ENCODE results near the gene ZNF746.

The ZNF746 gene

DNA sequence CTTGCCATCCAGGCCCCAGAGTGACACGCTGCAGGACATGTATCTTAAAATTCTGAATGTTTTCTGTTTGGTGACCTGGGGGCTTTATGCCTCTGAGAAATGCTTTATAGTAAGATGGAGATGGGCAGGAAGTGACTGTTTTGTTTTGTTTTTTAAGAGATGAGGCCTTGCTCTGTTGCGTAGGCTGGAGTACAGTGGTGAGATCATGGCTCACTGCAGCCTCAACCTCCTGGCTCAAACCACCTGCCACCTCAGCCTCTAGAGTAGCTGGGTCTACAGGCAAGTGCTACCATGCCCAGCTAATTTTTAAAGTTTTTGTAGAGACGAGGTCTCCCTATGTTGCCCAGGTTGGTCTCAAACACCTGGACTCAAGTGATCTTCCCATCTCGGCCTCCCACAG is 57.4 kb downstream of the ZNF746 start:
- H3K4me3 ChIP-seq (ENCODE audit: low read length): no peak overlapping the region
- DNase-seq (ENCODE audit: low read depth): no peak
- TF ChIP-seq, protein P1, sequence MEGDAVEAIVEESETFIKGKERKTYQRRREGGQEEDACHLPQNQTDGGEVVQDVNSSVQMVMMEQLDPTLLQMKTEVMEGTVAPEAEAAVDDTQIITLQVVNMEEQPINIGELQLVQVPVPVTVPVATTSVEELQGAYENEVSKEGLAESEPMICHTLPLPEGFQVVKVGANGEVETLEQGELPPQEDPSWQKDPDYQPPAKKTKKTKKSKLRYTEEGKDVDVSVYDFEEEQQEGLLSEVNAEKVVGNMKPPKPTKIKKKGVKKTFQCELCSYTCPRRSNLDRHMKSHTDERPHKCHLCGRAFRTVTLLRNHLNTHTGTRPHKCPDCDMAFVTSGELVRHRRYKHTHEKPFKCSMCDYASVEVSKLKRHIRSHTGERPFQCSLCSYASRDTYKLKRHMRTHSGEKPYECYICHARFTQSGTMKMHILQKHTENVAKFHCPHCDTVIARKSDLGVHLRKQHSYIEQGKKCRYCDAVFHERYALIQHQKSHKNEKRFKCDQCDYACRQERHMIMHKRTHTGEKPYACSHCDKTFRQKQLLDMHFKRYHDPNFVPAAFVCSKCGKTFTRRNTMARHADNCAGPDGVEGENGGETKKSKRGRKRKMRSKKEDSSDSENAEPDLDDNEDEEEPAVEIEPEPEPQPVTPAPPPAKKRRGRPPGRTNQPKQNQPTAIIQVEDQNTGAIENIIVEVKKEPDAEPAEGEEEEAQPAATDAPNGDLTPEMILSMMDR (conservative IDR thresholded peaks at IDR 0.05; ENCODE audit: low read depth, low read length): no peak

DNA sequence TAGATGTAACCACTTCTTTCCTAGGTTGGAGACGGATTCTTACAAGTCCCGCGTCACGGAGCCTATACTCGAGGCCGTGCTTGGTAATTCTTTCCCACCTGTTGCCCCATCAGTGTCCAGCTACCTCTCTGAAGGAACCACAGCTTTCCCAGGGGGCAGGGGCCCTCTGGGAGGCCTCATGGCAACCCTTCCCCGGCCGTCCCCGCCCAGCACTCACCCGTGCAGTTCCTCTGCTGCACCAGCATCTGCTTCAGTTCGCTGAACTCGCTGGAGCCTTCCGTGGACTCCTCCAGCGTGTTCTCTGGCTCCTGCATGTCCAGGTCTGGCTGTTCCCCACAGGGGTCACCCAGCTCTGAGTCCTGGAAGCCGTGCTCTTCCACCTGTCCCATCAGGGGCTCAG is 61.3 kb downstream of the ZNF746 start:
- DNase-seq (ENCODE audit: low read depth): no peak
- no peak overlapping the region for H3K4me3 ChIP-seq (ENCODE audit: low read length)
- TF ChIP-seq, protein P1 (conservative IDR thresholded peaks at IDR 0.05; ENCODE audit: low read depth, low read length): no peak

DNA sequence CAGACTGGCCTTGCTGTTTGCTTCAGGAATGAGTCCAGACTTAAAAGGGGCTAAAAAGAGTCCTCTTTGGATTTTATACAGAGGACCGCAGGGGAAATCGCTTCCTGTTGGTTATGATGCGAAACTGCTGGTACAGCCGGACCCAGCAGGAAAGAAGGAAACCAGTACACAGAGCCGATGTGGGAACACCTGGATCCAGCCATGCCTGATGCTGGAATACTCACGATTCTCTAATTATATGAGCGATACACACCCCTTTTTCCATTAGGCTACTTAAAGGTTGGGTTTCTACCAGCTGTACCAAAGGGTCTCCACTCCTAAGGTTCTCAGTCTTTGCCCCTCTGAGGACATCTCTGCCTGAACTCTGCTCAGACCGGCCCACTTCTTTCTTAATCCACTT is 64.5 kb downstream of the ZNF746 start:
- no peak overlapping the region for H3K4me3 ChIP-seq (ENCODE audit: low read length)
- TF ChIP-seq, protein P1 (conservative IDR thresholded peaks at IDR 0.05; ENCODE audit: low read depth, low read length): no peak
- DNase-seq (ENCODE audit: low read depth): no peak

DNA sequence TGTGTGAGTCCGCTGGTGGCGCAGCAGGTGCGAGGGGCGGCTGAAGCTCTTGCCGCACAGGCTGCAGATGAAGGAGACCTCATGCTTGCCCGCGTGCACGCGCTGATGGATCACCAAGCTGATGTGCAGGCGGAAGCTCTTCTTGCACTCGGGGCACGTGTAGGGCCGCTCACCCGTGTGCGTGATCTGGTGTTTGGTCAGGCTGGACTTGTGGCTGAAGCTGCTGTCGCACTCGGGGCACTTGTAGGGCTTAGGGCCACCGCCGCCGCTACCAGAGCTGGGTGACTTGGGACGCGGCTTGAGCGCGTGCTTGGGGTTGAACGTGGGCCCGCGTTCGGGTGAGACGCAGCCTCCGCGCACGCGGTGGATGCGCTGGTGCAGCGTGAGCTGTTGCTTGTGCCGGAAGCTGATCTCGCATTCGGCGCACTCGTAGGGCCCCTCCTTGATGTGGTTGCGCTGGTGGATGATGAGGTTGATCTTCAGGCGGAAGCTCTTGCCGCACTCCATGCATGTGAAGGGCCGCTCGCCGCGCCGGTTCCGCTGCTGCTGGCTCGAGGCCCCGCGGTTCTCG is 65.4 kb downstream of the ZNF746 start:
- TF ChIP-seq, protein P1 (conservative IDR thresholded peaks at IDR 0.05; ENCODE audit: low read depth, low read length): no peak
- H3K4me3 ChIP-seq (ENCODE audit: low read length): no peak overlapping the region
- DNase-seq (ENCODE audit: low read depth): no peak

DNA sequence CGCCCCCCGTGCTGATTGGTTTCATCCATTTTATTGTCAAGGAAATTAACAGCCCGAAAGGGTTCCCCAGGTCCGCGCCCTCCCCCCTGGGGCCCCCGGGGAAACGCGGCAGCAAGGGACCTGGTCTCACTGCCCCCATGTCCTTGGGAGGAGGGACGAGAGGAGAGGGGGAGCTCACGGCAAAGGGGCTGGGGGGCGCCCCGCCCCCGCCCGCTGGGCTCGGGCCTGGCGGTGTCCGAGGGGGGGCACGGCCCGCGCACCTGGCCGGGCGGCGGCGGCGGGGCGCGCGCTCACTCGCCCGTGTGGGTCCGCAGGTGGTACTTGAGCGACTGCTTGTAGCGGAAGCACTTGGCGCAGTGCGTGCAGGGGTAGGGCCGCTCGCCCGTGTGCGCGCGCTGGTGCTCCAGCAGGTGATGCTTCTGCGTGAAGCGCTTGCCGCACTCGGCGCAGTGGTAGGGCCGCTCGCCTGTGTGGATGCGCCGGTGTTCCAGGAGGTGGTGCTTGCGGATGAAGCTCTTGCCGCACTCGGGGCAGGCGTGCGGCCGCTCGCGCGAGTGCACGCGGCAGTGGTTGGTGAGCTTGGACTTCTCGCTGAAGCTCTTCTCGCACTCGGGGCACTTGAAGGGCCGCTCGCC is 66.0 kb downstream of the ZNF746 start:
- TF ChIP-seq, protein P1 (conservative IDR thresholded peaks at IDR 0.05; ENCODE audit: low read depth, low read length): no peak
- no peak for DNase-seq (ENCODE audit: low read depth)
- no peak overlapping the region for H3K4me3 ChIP-seq (ENCODE audit: low read length)

DNA sequence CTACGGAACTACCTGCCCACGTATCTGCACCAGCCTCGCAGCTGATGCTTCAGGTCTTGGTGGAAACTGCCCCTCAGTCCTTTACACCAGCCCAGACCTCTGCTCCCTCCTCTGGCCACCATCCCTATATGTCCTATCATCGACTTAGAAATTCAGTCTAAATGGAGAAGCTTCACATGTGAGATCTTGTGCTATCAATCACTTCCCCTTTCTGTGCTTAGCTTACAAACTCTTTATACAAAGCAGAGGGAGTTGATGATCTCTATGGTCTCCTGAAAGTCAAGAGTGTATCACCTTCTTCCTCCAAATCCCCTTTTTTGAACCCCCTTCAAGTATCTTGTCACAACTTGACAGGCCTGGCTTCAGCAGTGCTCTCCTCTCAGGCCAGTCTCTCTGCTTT is 67.4 kb downstream of the ZNF746 start:
- H3K4me3 ChIP-seq (ENCODE audit: low read length): no peak overlapping the region
- no peak for DNase-seq (ENCODE audit: low read depth)
- TF ChIP-seq, protein P1 (conservative IDR thresholded peaks at IDR 0.05; ENCODE audit: low read depth, low read length): no peak

DNA sequence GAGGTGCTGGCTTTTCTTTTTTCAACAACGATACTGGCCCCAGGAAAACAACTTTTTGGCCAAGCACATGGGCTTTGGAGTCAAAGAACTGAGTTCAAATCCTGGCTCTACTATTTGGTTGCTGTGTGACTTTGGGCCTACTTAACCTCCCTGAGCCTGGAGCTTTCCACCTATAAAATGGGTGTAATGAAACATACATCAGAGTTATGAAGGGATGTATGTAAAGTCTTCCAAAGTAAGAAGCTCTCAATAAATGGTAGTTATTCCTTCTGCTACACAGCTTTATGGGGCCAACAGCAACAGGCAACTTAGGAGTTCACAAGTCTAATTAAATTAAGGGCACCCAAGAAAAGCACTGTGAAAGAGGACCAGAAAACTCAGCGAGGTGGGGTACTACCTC is 69.7 kb downstream of the ZNF746 start:
- no peak overlapping the region for H3K4me3 ChIP-seq (ENCODE audit: low read length)
- TF ChIP-seq, protein P1 (conservative IDR thresholded peaks at IDR 0.05; ENCODE audit: low read depth, low read length): no peak
- no peak for DNase-seq (ENCODE audit: low read depth)
